Suprapubic skin (tissue), 3 donors: ENCODE results near the gene SUGT1.

Experiments used
- EP300 ChIP-seq: sonication (generic); formaldehyde crosslinking; IDR thresholded peaks from one replicate; pipeline ENCODE4 v1.6.1; 2017; ENCODE audit warnings: antibody characterized with exemption
- POLR2A ChIP-seq, 2 donors: fragments of 450-650 bp; IDR thresholded peaks; one replicate each; pipeline ENCODE4 v1.6.1; 2017; ENCODE audit warnings: antibody characterized with exemption in 2 of 2, mild to moderate bottlenecking in 2 of 2, moderate library complexity in 2 of 2
- TF ChIP-seq, protein P1 (sequence below), 2 donors: fragments of 200-600 bp in 1 of 2; fragments of 450-650 bp in 1 of 2; sonication (generic) in 1 of 2; IDR thresholded peaks; one replicate each; pipeline ENCODE4 v1.5.1; 2016 to 2019; ENCODE audit warnings: antibody characterized with exemption in 2 of 2, mild to moderate bottlenecking in 1 of 2, moderate library complexity in 1 of 2

DNA sequence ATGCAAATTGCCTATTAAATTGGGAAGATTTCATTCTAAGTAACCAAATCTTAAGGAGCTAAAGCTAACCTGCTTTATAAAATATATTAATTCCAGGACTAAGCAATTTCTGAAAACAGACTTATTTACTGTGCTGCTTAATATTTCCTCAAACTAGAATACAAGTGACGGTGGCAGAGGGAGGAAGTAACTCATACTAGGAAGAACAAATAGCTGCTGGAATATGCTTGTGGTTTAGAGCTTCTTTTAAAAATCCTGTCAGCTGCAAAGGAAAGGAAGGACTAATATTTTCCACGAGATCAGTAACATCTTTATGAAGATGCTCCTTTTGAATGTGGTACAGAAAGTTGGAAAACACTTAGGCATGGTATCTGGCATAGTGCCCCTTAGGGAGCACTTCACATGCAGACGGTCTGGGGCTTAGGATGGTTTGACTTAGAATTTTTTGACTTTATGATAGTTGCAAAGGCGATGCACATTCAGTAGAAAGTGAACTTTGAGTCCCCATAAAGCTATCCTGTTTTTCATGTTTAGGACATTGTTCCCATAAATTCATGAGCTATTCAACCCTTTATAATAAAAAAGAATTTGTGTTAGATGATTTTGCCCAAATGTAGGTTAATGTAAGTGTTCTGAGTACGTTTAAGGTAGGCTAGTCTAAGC, 13.8 kb upstream of the SUGT1 start:
- TF ChIP-seq, protein P1, sequence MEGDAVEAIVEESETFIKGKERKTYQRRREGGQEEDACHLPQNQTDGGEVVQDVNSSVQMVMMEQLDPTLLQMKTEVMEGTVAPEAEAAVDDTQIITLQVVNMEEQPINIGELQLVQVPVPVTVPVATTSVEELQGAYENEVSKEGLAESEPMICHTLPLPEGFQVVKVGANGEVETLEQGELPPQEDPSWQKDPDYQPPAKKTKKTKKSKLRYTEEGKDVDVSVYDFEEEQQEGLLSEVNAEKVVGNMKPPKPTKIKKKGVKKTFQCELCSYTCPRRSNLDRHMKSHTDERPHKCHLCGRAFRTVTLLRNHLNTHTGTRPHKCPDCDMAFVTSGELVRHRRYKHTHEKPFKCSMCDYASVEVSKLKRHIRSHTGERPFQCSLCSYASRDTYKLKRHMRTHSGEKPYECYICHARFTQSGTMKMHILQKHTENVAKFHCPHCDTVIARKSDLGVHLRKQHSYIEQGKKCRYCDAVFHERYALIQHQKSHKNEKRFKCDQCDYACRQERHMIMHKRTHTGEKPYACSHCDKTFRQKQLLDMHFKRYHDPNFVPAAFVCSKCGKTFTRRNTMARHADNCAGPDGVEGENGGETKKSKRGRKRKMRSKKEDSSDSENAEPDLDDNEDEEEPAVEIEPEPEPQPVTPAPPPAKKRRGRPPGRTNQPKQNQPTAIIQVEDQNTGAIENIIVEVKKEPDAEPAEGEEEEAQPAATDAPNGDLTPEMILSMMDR (IDR thresholded peaks at IDR 0.05) = no peak
- TF ChIP-seq POLR2A (IDR thresholded peaks at IDR 0.05) = no peak
- TF ChIP-seq EP300 = no peak
